ENCODE data around the gene BPTF. TPM values are rescaled to one million over a fixed set of nuclear protein-coding genes. Genes with fewer than 3 reads are reported as not detected.
"Not testable (repeated sequence)": the region's sequence is repeated elsewhere in the genome, so short reads cannot be mapped to it uniquely, and the experiment has no call there.

The BPTF gene
- total RNA-seq, 1 donor from 2014 or later, result 38.0 TPM

GRCh38 chr17:67902511-67903231, 77.4 kb downstream of the BPTF start:
- DNase-seq (ENCODE audit: low read depth), result no peak
- no peak for TF ChIP-seq CTCF (conservative IDR thresholded peaks at IDR 0.05; ENCODE audit: low read depth, low read length)
- no peak overlapping the region for H3K4me3 ChIP-seq (ENCODE audit: low read depth, low read length)

- not testable (repeated sequence) for DNase-seq (ENCODE audit: low read depth); H3K4me3 ChIP-seq (ENCODE audit: low read depth, low read length)
Measured at GRCh38 chr17:67905298-67905697, 80.0 kb downstream of the BPTF start.

GRCh38 chr17:67910117-67910803, 85.0 kb downstream of the BPTF start:
- H3K4me3 ChIP-seq (ENCODE audit: low read depth, low read length); DNase-seq (ENCODE audit: low read depth): not testable (repeated sequence)

- no peak overlapping the region for H3K4me3 ChIP-seq (ENCODE audit: low read depth, low read length)
- TF ChIP-seq CTCF (conservative IDR thresholded peaks at IDR 0.05; ENCODE audit: low read depth, low read length), result no peak
- DNase-seq (ENCODE audit: low read depth), result no peak
Measured at GRCh38 chr17:67911059-67911782, 85.9 kb downstream of the BPTF start.

- no peak for TF ChIP-seq CTCF (conservative IDR thresholded peaks at IDR 0.05; ENCODE audit: low read depth, low read length)
- DNase-seq (ENCODE audit: low read depth), result no peak
- H3K4me3 ChIP-seq (ENCODE audit: low read depth, low read length), result no peak overlapping the region
Measured at GRCh38 chr17:67912088-67912487, 86.8 kb downstream of the BPTF start.

- no peak for DNase-seq (ENCODE audit: low read depth)
- no peak for TF ChIP-seq CTCF (conservative IDR thresholded peaks at IDR 0.05; ENCODE audit: low read depth, low read length)
- no peak overlapping the region for H3K4me3 ChIP-seq (ENCODE audit: low read depth, low read length)
Measured at GRCh38 chr17:67912656-67913055, 87.4 kb downstream of the BPTF start.

- no peak for TF ChIP-seq CTCF (conservative IDR thresholded peaks at IDR 0.05; ENCODE audit: low read depth, low read length)
Measured at GRCh38 chr17:67920212-67920611, 94.9 kb downstream of the BPTF start.

More at GRCh38 chr17:67920212-67920611, 94.9 kb downstream of the BPTF start:
- H3K4me3 ChIP-seq (ENCODE audit: low read depth, low read length), result no peak overlapping the region
- no peak for DNase-seq (ENCODE audit: low read depth)

Measured in epithelial cell of proximal tubule (primary cell).